IMR-90 (cell line): Measurements from ENCODE around the gene BMAL2. TPM values are rescaled to one million over a fixed set of nuclear protein-coding genes. Genes with fewer than 3 reads are reported as not detected.
A peak's percentile ranks its signal among the peaks of the same experiment; 100 is the strongest.

Experiments used
- ATAC-seq: fragments of 200-7000 bp; cut with Tn5 transposase; 2 replicates; pipeline ENCODE4 v1.9.1; 2020; ENCODE audit warnings: low read depth, mild to moderate bottlenecking, moderate library complexity
- BruUV-seq: library from RNA; stranded (reverse); fragments of 400-500 nt; replicated peaks from 2 replicates; lab custom pipeline; 2021; lab: Mats Ljungman, UMichigan
- CTCF ChIA-PET: fragments of 300-600 bp; formaldehyde crosslinking; extraction: SDS; loops from one replicate; lab custom pipeline; 2021; ENCODE audit warnings: antibody characterized with exemption; lab: Yijun Ruan, JAX
- POLR2A ChIA-PET: fragments of 300-600 bp; sonication (Branson Sonifier 250); formaldehyde crosslinking; loops from one replicate; lab custom pipeline; 2022; ENCODE audit warnings: antibody characterized with exemption; ENCODE audit not compliant: unreplicated experiment; lab: Charles Lee
- DNase-seq: peaks from one replicate; pipeline ENCODE4 v3.0.0; 2013
- H2AFZ ChIP-seq: replicated peaks from 2 replicates; pipeline ENCODE3; 2013; ENCODE audit warnings: low read length, mild to moderate bottlenecking; ENCODE audit not compliant: poor library complexity
- H2AK5ac ChIP-seq: 2 replicates; pipeline ENCODE4 v1.6.1; 2013; ENCODE audit warnings: low read depth, low read length, inconsistent platforms
- H2AK9ac ChIP-seq: replicated peaks from 2 replicates; pipeline ENCODE3; 2013; ENCODE audit warnings: mild to moderate bottlenecking, low read depth, low read length, moderate library complexity; ENCODE audit not compliant: poor library complexity
- H2BK120ac ChIP-seq: 2 replicates; pipeline ENCODE4 v1.6.1; 2013; ENCODE audit warnings: low read depth, low read length, inconsistent platforms
- H2BK15ac ChIP-seq: 3 replicates; pipeline ENCODE4 v1.6.1; 2013; ENCODE audit warnings: low read depth, low read length, inconsistent platforms
- H2BK20ac ChIP-seq: 2 replicates; pipeline ENCODE4 v1.6.1; 2013; ENCODE audit warnings: low read depth, mild to moderate bottlenecking, inconsistent platforms, low read length, moderate library complexity
- H2BK5ac ChIP-seq: 2 replicates; pipeline ENCODE4 v1.6.1; 2013; ENCODE audit warnings: mild to moderate bottlenecking, low read depth, low read length, inconsistent platforms; ENCODE audit not compliant: poor library complexity, severe bottlenecking
- H3K14ac ChIP-seq: replicated peaks from 2 replicates; pipeline ENCODE4 v1.6.1; 2013; ENCODE audit warnings: low read depth, low read length, inconsistent platforms
- H3K18ac ChIP-seq: 2 replicates; pipeline ENCODE4 v1.6.1; 2013; ENCODE audit warnings: low read depth, low read length, control low read depth
- H3K23ac ChIP-seq: 2 replicates; pipeline ENCODE4 v1.6.1; 2013; ENCODE audit warnings: low read depth, low read length, inconsistent platforms
- H3K27ac ChIP-seq: 2 replicates; pipeline ENCODE4 v1.5.1; 2013; ENCODE audit warnings: mild to moderate bottlenecking, control low read depth, low read length; ENCODE audit not compliant: insufficient read depth
- H3K27me3 ChIP-seq: 2 replicates; pipeline ENCODE4 v1.6.1; 2013; ENCODE audit warnings: low read length; ENCODE audit not compliant: control insufficient read depth, insufficient read depth
- H3K36me3 ChIP-seq: 2 replicates; pipeline ENCODE4 v1.6.1; 2013; ENCODE audit warnings: low read length, mixed read lengths; ENCODE audit not compliant: control insufficient read depth, insufficient read depth
- H3K4ac ChIP-seq: 2 replicates; pipeline ENCODE4 v1.6.1; 2013; ENCODE audit warnings: low read depth, low read length, inconsistent platforms
- H3K4me1 ChIP-seq: 2 replicates; pipeline ENCODE4 v1.6.1; 2013; ENCODE audit warnings: low read length, mixed read lengths; ENCODE audit not compliant: control insufficient read depth, insufficient read depth
- H3K4me2 ChIP-seq: 2 replicates; pipeline ENCODE4 v1.6.1; 2013; ENCODE audit warnings: low read depth, mild to moderate bottlenecking, control low read depth, low read length, moderate library complexity
- H3K4me3 ChIP-seq: 2 replicates; pipeline ENCODE4 v1.5.1; 2013; ENCODE audit warnings: low read depth, mild to moderate bottlenecking, control low read depth, low read length, moderate library complexity; ENCODE audit not compliant: insufficient read depth
- H3K56ac ChIP-seq: 2 replicates; pipeline ENCODE4 v1.6.1; 2013; ENCODE audit warnings: low read length, inconsistent platforms; ENCODE audit not compliant: insufficient read depth; ENCODE audit errors: extremely low read depth
- H3K79me1 ChIP-seq, 2 experiments: 2 replicates each; pipeline ENCODE4 v1.6.1; 2013; ENCODE audit warnings: low read length in 2 of 2, inconsistent platforms in 1 of 2, low read depth in 1 of 2
- H3K9ac ChIP-seq: 2 replicates; pipeline ENCODE4 v1.6.1; 2013; ENCODE audit warnings: low read depth, low read length, control low read depth
- H3K9me1 ChIP-seq: 2 replicates; pipeline ENCODE4 v1.6.1; 2013; ENCODE audit warnings: low read length, inconsistent platforms; ENCODE audit not compliant: insufficient read depth
- H3K9me3 ChIP-seq: 2 replicates; pipeline ENCODE4 v1.6.1; 2013; ENCODE audit warnings: low read length; ENCODE audit not compliant: control insufficient read depth, insufficient read depth
- H4K20me1 ChIP-seq: 2 replicates; pipeline ENCODE4 v1.6.1; 2013; ENCODE audit warnings: low read length, inconsistent platforms; ENCODE audit not compliant: insufficient read depth
- H4K5ac ChIP-seq: 2 replicates; pipeline ENCODE4 v1.6.1; 2013; ENCODE audit warnings: mild to moderate bottlenecking, low read depth, low read length, control low read depth
- H4K8ac ChIP-seq, 2 experiments: 2 replicates each; pipeline ENCODE4 v1.6.1; 2013; ENCODE audit warnings: low read depth in 2 of 2, low read length in 2 of 2, control low read depth in 1 of 2, inconsistent platforms in 1 of 2
- H4K91ac ChIP-seq: 2 replicates; pipeline ENCODE4 v1.6.1; 2013; ENCODE audit warnings: low read depth, low read length, inconsistent platforms; ENCODE audit not compliant: insufficient read depth
- BHLHE40 ChIP-seq: fragments of 150-350 bp; IDR thresholded peaks from 2 replicates; pipeline ENCODE4 v1.6.1; 2016; ENCODE audit warnings: mild to moderate bottlenecking, low read depth, low read length
- CEBPB ChIP-seq: IDR thresholded peaks from 2 replicates; pipeline ENCODE4 v1.6.1; 2012; ENCODE audit warnings: low read depth, low read length, improper control_type of control experiment
- CHD1 ChIP-seq: IDR thresholded peaks from 2 replicates; pipeline ENCODE4 v1.6.1; 2012; ENCODE audit warnings: low read depth, low read length, improper control_type of control experiment
- CTCF ChIP-seq: conservative IDR thresholded peaks from 2 replicates; pipeline ENCODE4 v1.5.1; 2012; ENCODE audit warnings: mild to moderate bottlenecking, low read depth, low read length, improper control_type of control experiment
- ELK1 ChIP-seq: fragments of 150-350 bp; IDR thresholded peaks from 2 replicates; pipeline ENCODE4 v1.6.1; 2016; ENCODE audit warnings: low read depth, mild to moderate bottlenecking, low read length, moderate library complexity, borderline replicate concordance
- FOS ChIP-seq: fragments of 150-350 bp; IDR thresholded peaks from 2 replicates; pipeline ENCODE4 v1.6.1; 2016; ENCODE audit warnings: low read depth, low read length
- MAFK ChIP-seq: IDR thresholded peaks from 2 replicates; pipeline ENCODE4 v1.6.1; 2012; ENCODE audit warnings: low read depth, low read length, improper control_type of control experiment
- MAZ ChIP-seq: IDR thresholded peaks from 2 replicates; pipeline ENCODE4 v1.6.1; 2012; ENCODE audit warnings: low read depth, mild to moderate bottlenecking, low read length, improper control_type of control experiment, moderate library complexity, borderline replicate concordance
- MXI1 ChIP-seq: IDR thresholded peaks from 2 replicates; pipeline ENCODE4 v1.6.1; 2012; ENCODE audit warnings: low read depth, mild to moderate bottlenecking, low read length, moderate library complexity, borderline replicate concordance
- NFE2L2 ChIP-seq: fragments of 150-350 bp; IDR thresholded peaks from 2 replicates; pipeline ENCODE4 v1.6.1; 2016; ENCODE audit warnings: low read depth, mild to moderate bottlenecking, low read length
- POLR2A ChIP-seq: IDR thresholded peaks from 2 replicates; pipeline ENCODE4 v1.6.1; 2012; ENCODE audit warnings: mild to moderate bottlenecking, low read depth, low read length
- RAD21 ChIP-seq: IDR thresholded peaks from 2 replicates; pipeline ENCODE4 v1.6.1; 2012; ENCODE audit warnings: low read length, improper control_type of control experiment
- RCOR1 ChIP-seq: IDR thresholded peaks from 2 replicates; pipeline ENCODE4 v1.6.1; 2012; ENCODE audit warnings: mild to moderate bottlenecking, low read length, improper control_type of control experiment; ENCODE audit not compliant: insufficient replicate concordance
- RFX5 ChIP-seq: IDR thresholded peaks from 2 replicates; pipeline ENCODE4 v1.8.0; 2012; ENCODE audit warnings: low read depth, mild to moderate bottlenecking, low read length, moderate library complexity
- SMC3 ChIP-seq: fragments of 150-350 bp; IDR thresholded peaks from 2 replicates; pipeline ENCODE4 v1.6.1; 2016; ENCODE audit warnings: low read depth, mild to moderate bottlenecking, antibody characterized with exemption, low read length, moderate library complexity
- USF2 ChIP-seq: fragments of 150-350 bp; IDR thresholded peaks from 2 replicates; pipeline ENCODE4 v1.6.1; 2017; ENCODE audit warnings: mild to moderate bottlenecking, antibody characterized with exemption, low read length, low read depth
- dilution Hi-C: fragments of 300-500 bp; cut with HindIII; formaldehyde crosslinking; loops from one replicate; pipeline ENCODE4 v1.14.3; 2018; ENCODE audit warnings: low sequenced_read_pairs; ENCODE audit not compliant: unreplicated experiment
- in situ Hi-C: fragments of 300-500 bp; cut with MboI; formaldehyde crosslinking; loops from 3 replicates; pipeline ENCODE4 v1.14.3; 2019; ENCODE audit warnings: low sequenced_read_pairs, inconsistent platforms, mixed read lengths
- intact Hi-C: fragments of 100-400 bp; cut with micrococcal nuclease; formaldehyde crosslinking; loops from 2 replicates; pipeline ENCODE4 v1.10.0; 2022
- polyA plus RNA-seq, 3 experiments: library from polyadenylated mRNA; depleted of rRNA; stranded (reverse); fragments of >200 nt; gene quantifications; 2 replicates each; pipeline ENCODE4 v1.2.3, GENCODE V29; 2012; ENCODE audit warnings: low replicate concordance in 1 of 3
- total RNA-seq: library from RNA; depleted of rRNA; stranded (reverse); fragments of >200 nt; gene quantifications from 2 replicates; pipeline ENCODE4 v1.2.3, GENCODE V29; 2012

Gene BMAL2
- total and polyA plus RNA-seq, 2 of the 4 experiments (the other 2 are of a cell fraction): 11.0 to 57.0 TPM

- no peak overlapping the region for H2AK5ac ChIP-seq
- TSS peak; percentile 45 for BruUV-seq
- no peak overlapping the region for H2BK120ac ChIP-seq
- no peak overlapping the region for H3K14ac ChIP-seq
- H3K56ac ChIP-seq: no peak overlapping the region
- dilution Hi-C loops (no loop called here), in situ Hi-C loops (no loop called here), intact Hi-C loops (no loop called here)
- no peak overlapping the region for H3K9ac ChIP-seq
- no peak overlapping the region for H4K8ac ChIP-seq
- H2AK9ac ChIP-seq: no peak overlapping the region
- no peak overlapping the region for H2BK5ac ChIP-seq
- ChIA-PET POLR2A (interaction anchor here (0.6 kb wide), 1 partner anchor 222 kb away, joined by 6 read pairs; no protein-coding TSS in a partner anchor), CTCF (interaction anchor here (0.7 kb wide), 1 partner anchor 39 kb away, joined by 3 read pairs; no protein-coding TSS in a partner anchor)
- H3K4me1 ChIP-seq: peaks cover 5% of the 10 kb centered on the region
- peaks cover 11% of the 10 kb centered on the region for H3K36me3 ChIP-seq
- H4K91ac ChIP-seq: no peak overlapping the region
- TF ChIP-seq ELK1: no peak
- TF ChIP-seq RCOR1: no peak
- TF ChIP-seq RAD21: no peak
- no peak for TF ChIP-seq CEBPB
- no peak for TF ChIP-seq NFE2L2
- TF ChIP-seq MAZ: no peak
- TF ChIP-seq BHLHE40: no peak
- no peak for TF ChIP-seq MAFK
- TF ChIP-seq RFX5: no peak
- no peak for TF ChIP-seq SMC3
- no peak for TF ChIP-seq CHD1
- TF ChIP-seq CTCF: no peak
- TF ChIP-seq MXI1: no peak
- TF ChIP-seq FOS: no peak
- no peak for TF ChIP-seq POLR2A
- no peak for TF ChIP-seq USF2
- no peak overlapping the region for H3K23ac ChIP-seq
- no peak overlapping the region for H3K27ac ChIP-seq
- H4K5ac ChIP-seq: no peak overlapping the region
- peaks cover 0 to 5% of the 10 kb centered on the region in 2 experiments; a peak in 1 of 4 replicates for H3K79me1 ChIP-seq
- H3K18ac ChIP-seq: no peak overlapping the region
- DNase-seq (no peak), ATAC-seq (no peak)
- peaks cover 5% of the 10 kb centered on the region; the same call in 1 of the 2 replicates for H4K20me1 ChIP-seq
- H2BK15ac ChIP-seq: no peak overlapping the region
- no peak overlapping the region for H3K4me3 ChIP-seq
- no peaks in the 10 kb centered on the region for H3K9me3 ChIP-seq
- no peak overlapping the region for H2AFZ ChIP-seq
- no peak overlapping the region for H2BK20ac ChIP-seq
- no peak overlapping the region for H3K4ac ChIP-seq
- H3K4me2 ChIP-seq: no peak overlapping the region
- H3K9me1 ChIP-seq: peaks cover 5% of the 10 kb centered on the region
- no peaks in the 10 kb centered on the region for H3K27me3 ChIP-seq
Measured at GRCh38 chr12:27324530-27324929, 8.1 kb upstream of the BMAL2 start.
